GM21423 (cell line): ENCODE data around the gene ZC3H14.
A peak's percentile ranks its signal among the peaks of the same experiment; 100 is the strongest.

Experiments used
- ATAC-seq: cut with Tn5 transposase; IDR thresholded peaks from one replicate; pipeline ENCODE4 v1.9.1; 2021; ENCODE audit warnings: mild to moderate bottlenecking, moderate library complexity; ENCODE audit not compliant: unreplicated experiment

Gene ZC3H14

DNA sequence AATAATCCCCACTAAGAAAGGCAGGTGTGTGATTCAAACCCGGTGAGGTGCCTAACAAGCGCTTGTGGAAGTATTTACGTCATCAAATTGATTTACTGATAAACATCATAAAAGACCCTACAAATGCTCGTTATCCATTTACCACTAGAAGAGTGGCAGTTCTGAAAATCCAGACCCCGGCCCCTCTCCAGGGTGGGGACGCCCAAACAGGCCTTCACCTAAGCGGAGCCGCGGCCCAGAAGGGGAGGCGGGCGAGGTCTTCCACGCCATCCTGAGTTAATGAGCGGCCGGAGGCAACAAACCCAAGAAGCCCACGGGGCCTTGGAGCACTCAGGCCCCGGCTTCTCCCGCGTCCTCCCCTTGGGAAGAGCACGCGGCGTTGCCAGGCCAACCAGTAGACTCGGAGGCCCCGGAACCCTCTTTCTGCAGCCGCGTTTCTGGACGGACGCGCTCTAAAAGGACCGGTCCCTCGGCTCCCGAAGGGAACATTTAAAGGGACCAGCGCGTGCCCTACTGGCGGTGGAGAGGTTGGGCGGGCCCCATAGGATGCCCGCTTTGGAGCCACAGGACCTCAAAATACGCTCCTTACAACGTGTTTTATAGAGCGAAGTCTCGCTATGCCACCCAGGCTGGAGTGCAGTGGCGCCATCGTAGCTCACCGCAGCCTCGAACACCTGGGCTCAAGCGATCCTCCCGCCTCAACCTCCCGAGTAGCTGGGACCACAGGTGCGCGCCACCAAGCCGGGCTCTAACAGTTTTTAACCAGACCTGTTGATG is 11.6 kb upstream of the ZC3H14 start:
- peak; percentile 55 for ATAC-seq

DNA sequence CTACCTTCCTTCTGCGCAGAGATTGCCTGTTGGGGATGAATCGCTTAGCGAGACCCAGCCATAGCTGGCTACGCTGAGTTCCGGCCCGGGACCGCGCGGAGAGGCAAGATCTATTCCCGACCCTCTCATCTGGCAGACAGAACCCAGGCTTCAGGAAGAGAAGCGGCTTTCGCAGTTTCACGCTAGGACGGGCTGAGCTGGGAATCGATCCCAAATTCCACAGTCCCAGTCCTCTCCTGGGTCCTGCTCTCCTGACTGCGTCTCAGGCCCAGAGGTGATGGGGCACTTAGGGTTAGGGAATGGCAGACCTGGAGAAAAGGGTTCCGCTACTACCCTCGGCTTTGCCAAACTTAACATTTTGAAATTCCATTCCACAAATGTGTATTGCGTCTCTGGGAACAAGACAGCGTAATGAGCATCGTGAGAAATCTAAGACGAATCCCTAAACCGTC is 10.8 kb upstream of the ZC3H14 start:
- no peak for ATAC-seq

DNA sequence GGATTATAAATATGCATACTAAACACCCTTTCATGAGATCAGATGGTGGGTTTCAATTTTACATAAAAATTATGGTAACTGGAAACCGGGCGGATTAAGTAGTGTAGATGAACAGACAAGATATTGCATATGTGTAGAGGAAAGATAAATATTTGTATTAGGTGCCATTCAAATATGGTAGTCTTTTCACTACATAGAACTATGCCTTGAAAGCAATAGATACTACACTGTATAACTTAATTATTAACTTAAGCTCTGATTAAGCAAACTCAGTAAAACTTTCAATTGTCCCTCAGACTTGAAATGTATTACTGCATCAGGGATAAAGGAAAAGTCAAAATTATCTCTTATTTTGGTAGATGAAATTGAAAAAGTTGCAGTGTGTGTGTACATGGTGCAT is 10.0 kb upstream of the ZC3H14 start:
- no peak for ATAC-seq

DNA sequence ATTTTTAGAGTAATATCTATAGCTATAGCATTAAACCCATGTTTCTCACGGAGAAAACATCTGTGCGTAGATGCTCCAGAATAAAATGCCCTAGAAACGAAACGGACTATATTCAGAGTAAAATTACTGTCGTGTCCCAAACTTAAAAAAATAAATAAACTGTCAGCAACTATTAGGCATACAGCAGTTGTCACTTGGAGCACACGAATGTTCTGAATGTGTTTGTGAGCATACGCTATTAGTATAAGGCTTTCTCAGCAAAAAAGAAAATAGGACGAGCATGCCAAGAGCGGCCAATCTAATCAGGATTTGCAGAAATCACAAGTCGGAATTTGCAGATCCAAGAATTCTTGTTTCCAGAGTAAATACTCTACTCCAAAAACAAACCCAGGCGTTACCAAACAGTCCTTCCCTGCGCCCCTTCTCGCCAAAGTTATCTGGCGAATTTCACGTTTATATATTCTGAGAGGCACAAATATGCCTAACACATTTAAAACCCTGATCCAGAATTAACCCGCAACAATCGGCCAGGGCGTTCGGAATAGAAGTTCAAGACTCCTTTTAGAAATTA is 8.9 kb upstream of the ZC3H14 start:
- ATAC-seq: no peak

DNA sequence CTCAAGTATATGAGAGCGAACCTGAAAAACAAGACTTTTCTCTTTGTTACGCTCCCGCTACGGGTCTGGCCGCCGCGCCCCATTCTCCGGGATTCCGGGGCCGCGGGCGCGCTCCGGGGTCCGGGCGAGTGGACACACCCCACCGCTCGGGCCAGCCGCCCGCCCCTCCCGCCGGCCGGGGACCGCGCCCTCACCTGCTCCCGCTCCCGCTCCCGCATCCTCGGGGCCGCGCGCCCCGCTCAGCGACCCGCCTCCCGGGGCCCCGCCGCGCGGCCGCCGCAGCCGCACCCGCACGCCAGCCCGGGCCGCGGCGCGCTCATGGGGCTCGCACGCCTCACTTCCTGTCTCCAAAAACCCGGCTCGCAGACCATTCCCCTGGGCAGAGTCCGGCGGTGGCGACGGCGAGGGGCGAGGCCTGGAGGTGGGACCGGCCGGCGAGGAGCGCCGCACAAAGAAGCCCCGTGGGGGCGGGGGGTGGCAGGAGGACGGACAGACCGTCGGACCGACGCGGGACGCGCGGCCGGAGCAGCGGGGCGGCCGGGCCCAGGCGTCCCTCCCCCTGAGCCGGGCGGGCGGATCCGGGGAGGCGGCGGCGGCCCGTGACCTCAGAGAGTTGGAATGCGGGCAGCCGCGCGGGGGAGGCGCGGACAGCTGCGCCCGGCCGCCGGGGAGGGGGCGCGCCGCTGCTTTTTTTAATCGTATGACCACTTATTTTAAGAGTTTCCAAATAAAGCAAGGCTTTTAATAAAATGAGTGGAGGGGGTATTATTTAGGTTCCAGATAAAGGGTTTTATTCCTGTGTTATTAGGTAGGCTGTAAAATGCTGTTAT is 8.2 kb upstream of the ZC3H14 start, which contains the start of gene PTPN21:
TSS of gene PTPN21 (minus strand) at position 551 of the 830 bp plus-strand sequence. CDS start 4,590 bp downstream, outside the sequence.
- ATAC-seq: peak; percentile 43

DNA sequence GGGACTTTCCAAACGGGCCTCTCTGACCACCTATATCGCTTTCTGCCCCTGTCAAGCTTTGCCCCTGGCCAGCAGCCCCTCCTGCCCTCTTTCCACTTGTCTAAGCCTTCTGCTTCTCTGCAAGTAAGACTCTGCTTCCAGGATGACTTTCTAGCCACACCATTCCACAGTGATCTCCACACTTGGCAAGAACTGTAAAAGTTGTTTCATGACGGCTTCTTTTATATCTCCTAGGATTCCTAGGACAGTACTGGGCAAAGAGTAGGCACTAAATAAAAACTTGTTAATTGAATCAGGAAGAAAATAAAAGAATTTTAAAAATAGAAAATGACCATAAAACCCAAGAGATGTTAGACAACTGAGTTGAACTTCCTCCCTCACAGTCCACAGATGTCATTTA is 6.3 kb upstream of the ZC3H14 start:
- ATAC-seq: no peak

DNA sequence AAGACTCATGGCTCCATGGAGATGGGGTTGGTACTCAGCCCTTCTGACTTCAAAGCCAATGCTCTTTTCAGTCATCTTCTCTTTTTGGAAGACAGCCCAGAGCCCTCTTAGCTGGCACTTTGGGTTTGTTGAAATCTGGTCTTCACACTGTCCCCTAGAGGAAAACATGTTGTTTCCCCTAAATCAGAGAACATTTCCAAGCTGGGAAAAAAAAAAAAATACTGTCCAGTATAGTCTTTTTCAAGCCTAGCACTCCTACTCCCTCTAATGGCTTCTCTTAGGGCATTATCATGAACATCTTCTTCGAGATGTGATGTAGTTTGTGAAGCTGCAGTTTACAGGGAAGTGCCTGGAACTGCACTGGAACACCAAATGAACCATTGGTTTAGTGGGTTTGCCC is 3.0 kb upstream of the ZC3H14 start:
- no peak for ATAC-seq

DNA sequence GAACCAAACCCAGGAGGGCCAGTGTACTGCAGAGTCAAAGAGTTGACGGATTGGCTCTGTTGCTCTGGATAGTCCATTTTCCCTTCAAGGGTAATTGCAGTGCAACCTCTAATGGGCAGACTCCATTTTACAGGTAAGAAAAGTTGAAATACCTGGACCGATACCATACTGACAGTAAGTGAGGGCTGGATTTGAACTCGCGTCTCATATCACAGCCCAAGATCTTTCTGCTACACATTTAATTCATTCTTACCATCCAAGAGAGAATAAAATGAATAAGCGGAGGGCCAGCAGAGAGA is 356 bp upstream of the ZC3H14 start:
- no peak for ATAC-seq

DNA sequence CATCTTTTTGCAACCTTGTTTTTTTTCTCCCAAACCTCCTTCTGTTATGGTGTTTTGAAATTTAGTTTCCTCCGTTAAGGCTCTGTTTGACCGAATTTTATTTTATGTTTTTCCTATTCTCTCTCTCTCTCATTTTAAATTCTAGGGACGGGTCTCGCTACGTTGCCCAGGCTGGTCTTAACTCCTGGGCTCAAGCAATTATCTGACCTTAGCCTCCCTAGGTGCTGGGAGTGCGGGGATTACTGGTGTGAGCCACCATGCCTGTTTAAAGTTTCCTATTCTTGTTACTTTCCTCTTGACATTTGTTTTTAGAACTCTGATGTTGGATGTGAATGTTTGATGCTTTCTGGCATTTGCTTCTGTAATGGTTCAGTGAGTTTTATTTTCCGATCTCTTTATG is 1.0 kb downstream of the ZC3H14 start:
- no peak for ATAC-seq

DNA sequence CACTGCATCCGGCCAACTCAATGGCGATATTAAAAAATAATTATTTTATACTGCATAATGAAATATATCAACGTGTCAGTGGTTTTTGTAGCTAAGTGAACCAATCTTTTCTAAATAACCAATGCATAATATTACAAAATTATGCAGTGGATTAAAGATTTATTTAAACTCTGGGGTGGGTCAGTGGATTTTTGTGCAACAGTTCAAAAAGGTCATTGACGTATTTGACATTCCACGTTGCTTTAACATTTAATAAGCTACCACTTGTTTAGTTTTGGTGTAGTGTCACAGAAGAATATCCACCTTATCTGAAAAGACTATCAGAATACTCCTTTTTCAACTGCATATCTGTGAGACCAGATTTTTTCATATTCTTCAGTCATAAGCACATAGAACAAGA is 2.6 kb downstream of the ZC3H14 start:
- no peak for ATAC-seq

DNA sequence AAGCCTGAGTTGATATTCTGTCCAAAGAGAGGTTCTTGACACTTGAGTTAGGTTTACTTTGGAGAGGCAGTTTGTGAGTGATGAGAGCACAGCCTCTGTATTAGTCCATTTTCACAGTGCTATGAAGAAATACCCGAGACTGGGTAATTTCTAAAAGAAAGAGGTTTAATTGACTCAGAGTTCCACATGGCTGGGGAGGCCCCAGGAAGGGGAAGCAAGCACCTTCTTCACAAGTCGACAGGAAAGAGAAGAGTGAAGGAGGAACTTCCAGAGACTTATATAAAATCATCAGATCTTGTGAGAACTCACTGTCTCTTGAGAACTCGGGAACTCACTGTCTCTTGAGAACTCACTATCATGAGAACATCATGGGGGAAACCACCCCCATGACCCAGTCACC is 5.4 kb downstream of the ZC3H14 start:
- ATAC-seq: no peak

DNA sequence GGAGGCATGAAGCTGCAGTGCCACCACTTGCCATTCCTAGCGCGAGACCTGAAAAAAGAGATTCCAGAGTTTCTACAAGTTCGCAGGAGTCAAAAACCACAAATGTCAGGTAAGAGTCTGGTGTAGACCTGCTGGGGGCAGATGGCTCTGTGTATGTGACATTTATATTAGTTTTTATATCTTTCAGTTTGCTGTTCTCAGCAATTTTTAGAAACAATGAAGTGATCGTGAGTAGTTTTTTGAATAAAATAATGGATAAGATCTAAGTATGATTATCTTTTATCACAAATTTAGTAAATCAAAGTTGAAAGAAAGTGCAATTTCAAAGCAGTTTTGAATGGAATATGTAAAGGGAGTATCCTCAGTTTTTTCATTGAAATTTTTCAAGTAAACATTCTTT is 9.3 kb downstream of the ZC3H14 start:
- ATAC-seq: no peak

DNA sequence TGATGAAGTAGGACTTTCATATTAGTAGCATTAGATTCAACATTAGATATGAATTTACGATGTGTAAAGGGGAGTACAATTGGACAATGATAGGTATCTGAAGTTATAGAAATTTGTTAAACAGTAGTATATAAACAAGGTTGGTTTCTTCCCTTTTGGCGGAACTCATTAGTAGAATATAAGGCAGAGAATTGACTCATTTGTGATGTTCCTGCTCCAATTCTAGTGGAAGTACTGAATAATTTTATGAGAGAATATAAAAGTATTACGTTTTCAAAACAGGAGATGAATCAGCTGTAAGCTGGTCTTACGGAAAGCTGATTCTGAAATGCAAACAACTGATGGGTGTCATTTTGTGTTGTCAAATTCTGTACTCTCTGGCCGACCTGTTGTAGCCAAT is 13.4 kb downstream of the ZC3H14 start:
- ATAC-seq: no peak

DNA sequence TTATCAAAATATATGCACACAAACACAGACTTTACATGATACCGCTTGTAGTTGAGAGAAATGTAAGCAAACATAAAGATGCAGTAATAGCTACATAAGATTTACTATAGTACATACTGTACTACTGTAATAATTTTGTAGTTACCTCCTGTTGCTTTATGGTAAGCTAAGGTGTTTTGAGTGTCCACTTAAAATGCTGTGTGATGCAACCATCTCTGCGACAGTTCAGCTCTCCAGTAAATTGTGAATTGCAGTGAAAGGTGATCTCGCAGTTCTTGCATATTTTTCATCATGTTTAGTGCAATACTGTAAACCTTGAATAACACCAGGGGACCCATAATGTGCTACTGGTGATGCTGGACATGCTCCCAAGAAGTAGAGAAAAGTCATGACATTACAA is 21.6 kb downstream of the ZC3H14 start:
- no peak for ATAC-seq

DNA sequence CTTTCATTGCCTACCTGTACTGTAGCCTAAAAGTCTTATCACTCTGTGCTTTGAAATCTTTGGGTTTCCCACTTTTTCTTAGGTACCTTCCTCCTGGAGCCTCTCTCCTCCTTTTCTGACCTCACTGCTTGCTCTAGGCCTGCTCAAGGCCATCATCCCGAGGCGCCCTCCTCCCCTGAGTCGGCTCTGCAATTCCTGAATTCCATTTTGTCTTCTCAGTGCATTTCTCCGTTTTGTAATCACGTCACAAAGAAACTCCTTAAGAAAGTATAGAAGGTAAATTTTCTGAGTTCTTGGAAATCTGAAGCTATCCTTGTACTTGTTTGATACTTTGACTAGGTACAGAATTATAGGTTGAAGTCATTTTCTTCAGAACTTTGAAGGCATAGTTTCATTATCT is 25.2 kb downstream of the ZC3H14 start:
- ATAC-seq: no peak

DNA sequence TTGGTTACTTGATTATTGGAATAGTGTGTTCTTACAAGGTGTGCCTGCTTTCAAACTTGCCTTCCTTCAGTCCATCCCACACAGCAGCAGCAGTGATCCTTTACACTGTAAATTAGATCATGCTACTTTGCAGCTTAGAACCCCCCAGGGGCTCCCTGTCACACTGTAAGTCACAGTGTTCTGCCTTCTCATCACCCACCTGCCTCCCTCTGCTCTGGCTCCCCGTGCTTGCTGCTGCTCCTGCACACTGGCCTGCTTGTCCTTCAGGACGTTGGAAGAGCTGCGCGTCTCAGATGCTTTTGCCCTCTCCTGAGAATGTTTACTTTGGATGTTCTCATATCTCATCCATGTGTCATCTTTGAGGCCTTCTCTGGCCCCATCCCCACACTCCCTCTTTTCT is 27.3 kb downstream of the ZC3H14 start:
- ATAC-seq: no peak

DNA sequence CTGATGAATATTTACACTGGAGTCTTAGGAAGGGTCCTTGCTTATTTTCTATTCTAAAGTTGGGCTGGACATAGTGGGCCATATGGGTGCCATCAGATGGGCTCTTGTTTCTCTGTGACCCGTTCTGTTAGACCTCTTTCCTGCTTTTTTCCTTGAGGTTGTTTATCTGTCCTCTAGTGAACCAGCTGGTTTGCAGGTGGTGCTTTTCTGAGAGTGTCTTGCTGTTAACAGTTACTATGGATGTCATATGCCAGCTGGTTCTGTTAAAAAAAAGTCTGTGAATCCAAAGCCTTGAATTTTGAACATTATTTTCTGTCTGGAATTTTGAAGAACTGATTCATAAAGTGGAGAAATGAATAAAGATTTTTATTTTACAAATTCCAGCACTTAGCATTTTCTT is 29.2 kb downstream of the ZC3H14 start:
- no peak for ATAC-seq

DNA sequence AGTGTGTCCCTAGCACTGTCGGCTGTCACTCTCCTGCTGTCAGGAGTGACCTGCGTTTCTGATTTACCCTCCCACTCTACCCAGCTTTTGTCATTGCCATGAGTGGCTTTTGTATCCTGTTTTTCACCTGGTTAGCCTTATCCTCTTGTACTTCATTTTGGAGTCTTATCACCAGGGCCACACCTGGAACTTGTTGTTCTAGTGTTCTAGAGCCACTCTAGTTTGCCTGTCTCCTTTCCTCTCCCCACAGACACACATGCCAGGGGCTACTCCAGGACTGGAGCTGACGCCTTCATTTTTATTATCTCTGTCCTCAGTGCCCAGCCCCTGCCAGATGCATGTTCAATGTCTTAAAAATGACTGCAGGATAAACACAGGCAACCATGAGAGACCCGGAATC is 34.2 kb downstream of the ZC3H14 start:
- no peak for ATAC-seq

DNA sequence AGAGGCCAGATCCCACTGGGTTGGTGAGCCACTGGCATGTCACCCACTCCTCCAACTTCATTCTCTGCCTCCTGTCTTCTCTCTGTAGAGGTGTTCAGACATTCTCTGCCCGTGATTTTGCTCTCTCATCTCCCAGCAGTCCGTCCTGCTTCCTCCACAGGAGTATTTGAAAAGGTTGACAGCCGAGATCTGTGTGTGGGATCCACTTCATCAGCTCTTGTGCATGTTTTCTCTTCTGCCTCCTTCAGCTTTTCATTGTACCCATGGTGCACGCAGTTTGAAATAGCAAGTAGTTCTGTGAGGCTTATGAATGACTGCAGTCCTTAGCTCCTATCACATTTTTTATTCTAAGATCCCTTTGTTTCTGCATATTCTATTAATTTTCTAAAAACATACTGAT is 34.8 kb downstream of the ZC3H14 start:
- no peak for ATAC-seq

DNA sequence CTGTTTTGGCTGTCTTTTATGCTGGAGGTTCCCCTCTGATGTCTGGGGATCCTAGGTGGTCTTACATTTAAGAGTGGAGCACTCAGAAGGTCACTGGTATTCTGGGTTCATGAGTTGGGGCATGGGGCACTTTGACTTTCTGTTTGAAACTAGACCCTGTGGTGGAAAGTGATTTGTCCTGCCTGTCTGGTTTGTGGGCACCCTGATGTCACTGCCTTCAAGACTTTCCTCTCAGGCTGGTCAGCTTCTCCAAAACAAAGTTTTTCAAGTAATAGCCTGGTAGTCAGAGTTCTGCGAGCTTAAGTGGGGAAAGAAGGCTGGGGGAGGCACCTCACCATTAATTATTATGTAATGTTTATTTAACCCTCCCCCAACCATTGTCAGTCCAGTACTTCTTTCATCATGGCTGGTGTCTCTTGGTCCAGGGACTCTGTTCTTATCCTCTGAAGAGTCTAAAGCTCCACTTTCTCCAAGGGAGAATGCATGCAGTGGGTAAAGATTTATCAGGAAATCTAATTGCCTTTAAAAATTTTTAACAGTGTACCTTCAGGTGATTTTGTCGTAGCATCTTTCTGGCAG is 35.3 kb downstream of the ZC3H14 start:
- ATAC-seq: no peak

DNA sequence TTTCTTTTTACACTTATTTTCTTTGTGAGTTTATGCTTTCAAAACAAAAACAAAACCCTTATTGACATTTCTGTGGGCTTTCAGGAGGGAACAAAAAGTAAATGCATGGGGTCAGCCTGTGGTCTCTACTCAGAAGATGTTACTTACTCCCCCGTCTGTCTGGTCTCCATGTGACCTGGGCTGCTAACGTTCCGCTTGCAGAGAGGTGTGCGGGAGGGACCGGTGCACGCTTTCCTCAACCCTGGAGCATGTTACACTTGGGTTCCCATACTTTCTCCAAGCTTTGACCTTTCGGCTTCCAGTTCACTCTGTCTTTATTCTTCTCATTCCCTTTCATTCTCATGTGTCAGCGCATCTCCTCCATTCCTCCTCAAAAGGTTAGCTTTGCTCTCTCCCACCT is 36.5 kb downstream of the ZC3H14 start:
- ATAC-seq: no peak
